ENCODE data around the gene FBXO21. TPM values are rescaled to one million over a fixed set of nuclear protein-coding genes. Genes with fewer than 3 reads are reported as not detected.
"Not testable (repeated sequence)": the region's sequence is repeated elsewhere in the genome, so short reads cannot be mapped to it uniquely, and the experiment has no call there.

The FBXO21 gene
- total and polyA plus RNA-seq, 2 experiments from 2014 or later: 46.3 to 84.2 TPM

- H3K36me3 Mint-ChIP-seq (ENCODE audit: low read depth): peaks cover 75% of the 10 kb centered on the region
- H3K27me3 Mint-ChIP-seq (ENCODE audit: insufficient read depth, low read depth, poor library complexity): not testable (repeated sequence)
These were observed 8.8 kb downstream of the FBXO21 start for GRCh38 chr12:117181468-117181843.

GRCh38 chr12:117180758-117181467 is 9.4 kb downstream of the FBXO21 start:
- Histone ChIP-seq H3K9me2 (ENCODE audit: insufficient read depth) (no peaks in the 10 kb centered on the region), H3K27me3 (ENCODE audit: insufficient read depth) (no peaks in the 10 kb centered on the region), H3K4me1 (ENCODE audit: insufficient read depth) (no peaks in the 10 kb centered on the region), H3K27ac (ENCODE audit: low read depth) (no peak overlapping the region), H2AFZ (no peak overlapping the region), H3K4me3 (no peak overlapping the region), H4K20me1 (replicated peaks; ENCODE audit: insufficient read depth) (peaks cover 29% of the 10 kb centered on the region), H3K79me2 (replicated peaks; ENCODE audit: insufficient read depth) (peaks cover 41% of the 10 kb centered on the region), H3K4me2 (no peak overlapping the region), H3F3A (replicated peaks; ENCODE audit: low read depth) (no peaks in the 10 kb centered on the region), H3K36me3 (ENCODE audit: insufficient read depth) (peaks cover 70% of the 10 kb centered on the region)
- Mint-ChIP-seq H3K4me3 (no peak overlapping the region), H3K27me3 (ENCODE audit: insufficient read depth, low read depth, poor library complexity) (no peaks in the 10 kb centered on the region), H3K27ac (no peak overlapping the region), H3K9me3 (no peaks in the 10 kb centered on the region), H3K36me3 (ENCODE audit: low read depth) (peaks cover 75% of the 10 kb centered on the region), H3K4me1 (no peaks in the 10 kb centered on the region)
- DNase-seq (ENCODE audit: low spot score): no peak
- TF ChIP-seq REST (IDR thresholded peaks at IDR 0.05; ENCODE audit: unreplicated experiment): no peak
- no peak for TF ChIP-seq NANOG (IDR thresholded peaks at IDR 0.05; ENCODE audit: borderline replicate concordance)
- TF ChIP-seq, protein P1, sequence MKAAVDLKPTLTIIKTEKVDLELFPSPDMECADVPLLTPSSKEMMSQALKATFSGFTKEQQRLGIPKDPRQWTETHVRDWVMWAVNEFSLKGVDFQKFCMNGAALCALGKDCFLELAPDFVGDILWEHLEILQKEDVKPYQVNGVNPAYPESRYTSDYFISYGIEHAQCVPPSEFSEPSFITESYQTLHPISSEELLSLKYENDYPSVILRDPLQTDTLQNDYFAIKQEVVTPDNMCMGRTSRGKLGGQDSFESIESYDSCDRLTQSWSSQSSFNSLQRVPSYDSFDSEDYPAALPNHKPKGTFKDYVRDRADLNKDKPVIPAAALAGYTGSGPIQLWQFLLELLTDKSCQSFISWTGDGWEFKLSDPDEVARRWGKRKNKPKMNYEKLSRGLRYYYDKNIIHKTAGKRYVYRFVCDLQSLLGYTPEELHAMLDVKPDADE (IDR thresholded peaks at IDR 0.05): no peak
- no peak for ATAC-seq

More at GRCh38 chr12:117181468-117181843, 8.8 kb downstream of the FBXO21 start:
- Histone ChIP-seq H3K79me2 (replicated peaks; ENCODE audit: insufficient read depth) (peaks cover 45% of the 10 kb centered on the region), H4K20me1 (replicated peaks; ENCODE audit: insufficient read depth) (peaks cover 32% of the 10 kb centered on the region), H3K36me3 (ENCODE audit: insufficient read depth) (peaks cover 71% of the 10 kb centered on the region)
- not testable (repeated sequence) for H3K27ac ChIP-seq (ENCODE audit: low read depth); H3K4me3 ChIP-seq; H3K4me3 Mint-ChIP-seq; H3K4me1 Mint-ChIP-seq; H3K4me1 ChIP-seq (ENCODE audit: insufficient read depth); H2AFZ ChIP-seq; H3K27me3 ChIP-seq (ENCODE audit: insufficient read depth); H3F3A ChIP-seq (replicated peaks; ENCODE audit: low read depth); H3K4me2 ChIP-seq; DNase-seq (ENCODE audit: low spot score); H3K9me2 ChIP-seq (ENCODE audit: insufficient read depth); ATAC-seq; H3K9me3 Mint-ChIP-seq; H3K27ac Mint-ChIP-seq

DNA sequence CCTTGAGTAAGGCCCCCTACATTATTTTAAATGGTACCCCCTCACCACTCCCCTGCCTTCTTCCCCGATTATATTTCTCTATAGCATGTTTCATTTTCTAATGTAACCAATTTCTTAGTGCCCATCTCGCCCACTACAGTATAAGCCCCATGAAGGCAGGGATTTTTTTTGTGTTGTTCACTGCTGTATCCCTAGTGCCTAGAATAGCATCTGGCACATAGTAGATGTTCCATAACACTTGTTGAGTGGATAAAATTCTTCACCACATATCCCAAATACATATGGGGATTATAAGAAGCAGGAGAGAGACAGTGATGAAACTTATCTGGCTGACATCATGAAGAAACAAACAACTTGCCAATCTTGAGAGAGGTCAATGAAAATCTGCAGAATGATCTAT is 11.5 kb downstream of the FBXO21 start:
- Histone ChIP-seq H3K36me3 (ENCODE audit: insufficient read depth) (peaks cover 61% of the 10 kb centered on the region), H3K9me2 (ENCODE audit: insufficient read depth) (no peaks in the 10 kb centered on the region), H3K4me1 (ENCODE audit: insufficient read depth) (no peaks in the 10 kb centered on the region), H3F3A (replicated peaks; ENCODE audit: low read depth) (no peaks in the 10 kb centered on the region), H3K27me3 (ENCODE audit: insufficient read depth) (no peaks in the 10 kb centered on the region), H2AFZ (no peak overlapping the region), H3K79me2 (replicated peaks; ENCODE audit: insufficient read depth) (peaks cover 22% of the 10 kb centered on the region), H3K27ac (ENCODE audit: low read depth) (no peak overlapping the region), H3K4me3 (no peak overlapping the region), H4K20me1 (replicated peaks; ENCODE audit: insufficient read depth) (peaks cover 15% of the 10 kb centered on the region), H3K4me2 (no peak overlapping the region)
- DNase-seq (ENCODE audit: low spot score): no peak
- no peaks in the 10 kb centered on the region for H3K9me3 Mint-ChIP-seq
- H3K4me3 Mint-ChIP-seq: no peak overlapping the region
- peaks cover 76% of the 10 kb centered on the region for H3K36me3 Mint-ChIP-seq (ENCODE audit: low read depth)
- no peak overlapping the region for H3K27ac Mint-ChIP-seq
- ATAC-seq: no peak
- no peaks in the 10 kb centered on the region for H3K4me1 Mint-ChIP-seq
- no peaks in the 10 kb centered on the region for H3K27me3 Mint-ChIP-seq (ENCODE audit: insufficient read depth, low read depth, poor library complexity)
- TF ChIP-seq JUNB (IDR thresholded peaks at IDR 0.05; ENCODE audit: unreplicated experiment) (no peak), STAT1 (IDR thresholded peaks at IDR 0.05; ENCODE audit: unreplicated experiment) (no peak), ZNF114 (CRISPR knock-in tag; IDR thresholded peaks at IDR 0.05) (no peak), EZH2phosphoT487 (IDR thresholded peaks at IDR 0.05; ENCODE audit: unreplicated experiment) (no peak)
- TF ChIP-seq, protein P2, sequence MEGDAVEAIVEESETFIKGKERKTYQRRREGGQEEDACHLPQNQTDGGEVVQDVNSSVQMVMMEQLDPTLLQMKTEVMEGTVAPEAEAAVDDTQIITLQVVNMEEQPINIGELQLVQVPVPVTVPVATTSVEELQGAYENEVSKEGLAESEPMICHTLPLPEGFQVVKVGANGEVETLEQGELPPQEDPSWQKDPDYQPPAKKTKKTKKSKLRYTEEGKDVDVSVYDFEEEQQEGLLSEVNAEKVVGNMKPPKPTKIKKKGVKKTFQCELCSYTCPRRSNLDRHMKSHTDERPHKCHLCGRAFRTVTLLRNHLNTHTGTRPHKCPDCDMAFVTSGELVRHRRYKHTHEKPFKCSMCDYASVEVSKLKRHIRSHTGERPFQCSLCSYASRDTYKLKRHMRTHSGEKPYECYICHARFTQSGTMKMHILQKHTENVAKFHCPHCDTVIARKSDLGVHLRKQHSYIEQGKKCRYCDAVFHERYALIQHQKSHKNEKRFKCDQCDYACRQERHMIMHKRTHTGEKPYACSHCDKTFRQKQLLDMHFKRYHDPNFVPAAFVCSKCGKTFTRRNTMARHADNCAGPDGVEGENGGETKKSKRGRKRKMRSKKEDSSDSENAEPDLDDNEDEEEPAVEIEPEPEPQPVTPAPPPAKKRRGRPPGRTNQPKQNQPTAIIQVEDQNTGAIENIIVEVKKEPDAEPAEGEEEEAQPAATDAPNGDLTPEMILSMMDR (conservative IDR thresholded peaks at IDR 0.05; ENCODE audit: low read depth in 2 of 2): no peak
